Measurements from ENCODE around the gene MYB. TPM values are rescaled to one million over a fixed set of nuclear protein-coding genes. Genes with fewer than 3 reads are reported as not detected.

MYB gene
- total RNA-seq, 1 donor from 2014 or later = 0.47 TPM

Other genes with a start within 250 kb of the MYB start
- 0.10 and 0.18 TPM in 2 replicates for gene ALDH8A1, start 231.2 kb upstream of the MYB start, total RNA-seq
- 42.1 and 56.9 TPM in 2 replicates for gene HBS1L, start 126.5 kb upstream of the MYB start, total RNA-seq